ENCODE measurements around the gene TAT. TPM values are rescaled to one million over a fixed set of nuclear protein-coding genes. Genes with fewer than 3 reads are reported as not detected.

Gene TAT
- total RNA-seq, 4 donors from 2014 or later = not detected

Small RNA genes within 50 kb of the gene (small RNA-seq; reads per million reads assigned to genes)
- 0 to 0.09 (median 0) reads per million in 4 donors for gene RNU6-1061P

Other genes starting within 250 kb of the TAT start
- 1 to 10 TPM in 3 of 4 donors, under 1 TPM in 1; 0.35 to 3.8 (median 2.4) TPM for gene CALB2, start 218.4 kb downstream of the TAT start, total RNA-seq
- gene TLE7, start 135.0 kb downstream of the TAT start, total RNA-seq = not detected
- gene ZNF23, start 114.8 kb downstream of the TAT start, total RNA-seq = 1 to 10 TPM; 2.5 to 7.4 (median 3.4) TPM
- 1 to 10 TPM; 1.1 to 5.0 (median 1.7) TPM for gene ZNF19, start 87.8 kb downstream of the TAT start, total RNA-seq
- 1 to 10 TPM in 1 of 4 donors, not detected in 3; 2.6 TPM for gene CHST4, start 50.7 kb downstream of the TAT start, total RNA-seq
- gene MARVELD3, start 49.1 kb upstream of the TAT start, total RNA-seq = 10 to 100 TPM in 2 of 4 donors, 1 to 10 TPM in 2; 6.5 to 11.8 (median 9.8) TPM
- gene PHLPP2, start 147.6 kb upstream of the TAT start, total RNA-seq = 1 to 10 TPM in 3 of 4 donors, under 1 TPM in 1; 0.49 to 5.7 (median 1.7) TPM
- gene AP1G1, start 231.7 kb upstream of the TAT start, total RNA-seq = 10 to 100 TPM; 51.7 to 90.1 (median 68.6) TPM